DMS 273 (cell line): Measurements from ENCODE around the gene CCDC157.
A peak's percentile ranks its signal among the peaks of the same experiment; 100 is the strongest.

Experiments
- DNase-seq: peaks from one replicate; lab custom pipeline; 2025; ENCODE audit not compliant: unreplicated experiment; lab: John Stamatoyannopoulos, UW

Gene CCDC157

GRCh38 chr22:30356449-30357235, at the start of gene CCDC157, which contains the start of gene SF3A1:
Gene CCDC157 (plus strand): TSS chr22:30357007. CDS start chr22:30366001, 8,994 bp downstream.
Gene SF3A1 (minus strand): TSS chr22:30356894. CDS start chr22:30356792, 102 bp downstream.
- peak; percentile 92 for DNase-seq

GRCh38 chr22:30307041-30307574, 49.7 kb upstream of the CCDC157 start:
- no peak for DNase-seq

- no peak for DNase-seq
Observed at GRCh38 chr22:30308093-30308492, 48.7 kb upstream of the CCDC157 start.

- DNase-seq: no peak
Observed at GRCh38 chr22:30308518-30309230, 48.1 kb upstream of the CCDC157 start.

- DNase-seq: no peak
Observed at GRCh38 chr22:30309951-30310741, 46.7 kb upstream of the CCDC157 start.

- no peak for DNase-seq
Observed at GRCh38 chr22:30310881-30311771, 45.7 kb upstream of the CCDC157 start.

GRCh38 chr22:30312053-30312452, 44.8 kb upstream of the CCDC157 start:
- no peak for DNase-seq

- DNase-seq: no peak
Observed at GRCh38 chr22:30313527-30314363, 43.1 kb upstream of the CCDC157 start.

- no peak for DNase-seq
Observed at GRCh38 chr22:30314915-30315314, 41.9 kb upstream of the CCDC157 start.

GRCh38 chr22:30315962-30316576, 40.7 kb upstream of the CCDC157 start:
- no peak for DNase-seq

GRCh38 chr22:30317778-30318177, 39.0 kb upstream of the CCDC157 start:
- DNase-seq: no peak

GRCh38 chr22:30318799-30319419, 37.9 kb upstream of the CCDC157 start:
- DNase-seq: no peak

GRCh38 chr22:30320021-30320556, 36.7 kb upstream of the CCDC157 start:
- DNase-seq: no peak

- no peak for DNase-seq
Observed at GRCh38 chr22:30321461-30321860, 35.3 kb upstream of the CCDC157 start.

GRCh38 chr22:30323246-30323645, 33.6 kb upstream of the CCDC157 start:
- no peak for DNase-seq

GRCh38 chr22:30324014-30324730, 32.6 kb upstream of the CCDC157 start:
- no peak for DNase-seq

- peak; percentile 26 for DNase-seq
Observed at GRCh38 chr22:30325065-30325720, 31.6 kb upstream of the CCDC157 start.
